ENCODE data around the gene C14orf93.

Gene C14orf93

GRCh38 chr14:23051141-23052057 lies 41.5 kb upstream of the C14orf93 start:
- H2BK12ac ChIP-seq (ENCODE audit: low read length in 2 of 2), result no peak overlapping the region
- peaks cover 25% of the 10 kb centered on the region for H3K4me1 ChIP-seq (ENCODE audit: control insufficient read depth, insufficient read depth, low read depth, low read length)
- no peak overlapping the region for H3K4me3 ChIP-seq (ENCODE audit: insufficient read depth in 1 of 2, low read depth in 1 of 2, low read length in 2 of 2)
- H3K9ac ChIP-seq (ENCODE audit: low read length), result no peak overlapping the region
- no peak overlapping the region for H3K4ac ChIP-seq (ENCODE audit: low read depth in 1 of 2, low read length in 2 of 2)
- H2AK5ac ChIP-seq (ENCODE audit: low read length, severe bottlenecking), result no peak overlapping the region
- no peak overlapping the region for H3K23ac ChIP-seq (ENCODE audit: low read length in 2 of 2)
- no peak overlapping the region for H4K8ac ChIP-seq (ENCODE audit: low read length)
- H2BK15ac ChIP-seq (ENCODE audit: low read depth, poor library complexity, severe bottlenecking), result no peak overlapping the region
- H3K4me2 ChIP-seq (ENCODE audit: low read length, poor library complexity, severe bottlenecking), result no peak overlapping the region
- no peaks in the 10 kb centered on the region for H3K9me3 ChIP-seq (ENCODE audit: control insufficient read depth, low read length)
- peaks cover 0 to 53% of the 10 kb centered on the region in 2 experiments for H3K36me3 ChIP-seq (ENCODE audit: control insufficient read depth in 1 of 2, insufficient read depth in 2 of 2, low read depth in 1 of 2, low read length in 2 of 2)
- peaks cover 5% of the 10 kb centered on the region for H3K79me1 ChIP-seq (replicated peaks; ENCODE audit: low read length, poor library complexity, severe bottlenecking)
- H4K91ac ChIP-seq (ENCODE audit: low read length), result no peak overlapping the region
- H3K14ac ChIP-seq (ENCODE audit: low read length in 2 of 2), result no peak overlapping the region
- H2AFZ ChIP-seq (ENCODE audit: low read depth, low read length), result no peak overlapping the region
- H2BK5ac ChIP-seq (ENCODE audit: low read depth, low read length, poor library complexity, severe bottlenecking), result no peak overlapping the region
- no peak overlapping the region for H2BK120ac ChIP-seq (ENCODE audit: low read depth, low read length)
- DNase-seq, result no peak
- no peaks in the 10 kb centered on the region for H3K27me3 ChIP-seq (ENCODE audit: control insufficient read depth in 1 of 2, insufficient read depth in 1 of 2, low read length in 2 of 2)
- no peak overlapping the region for H3K27ac ChIP-seq (ENCODE audit: low read length, poor library complexity, severe bottlenecking)
- H3K18ac ChIP-seq (ENCODE audit: low read depth in 1 of 2, low read length in 2 of 2), result no peak overlapping the region
- 89% methylated on average over 3 of the region's 5 CpGs for WGBS

- Histone ChIP-seq H3K4me3 (ENCODE audit: insufficient read depth in 1 of 2, low read depth in 1 of 2, low read length in 2 of 2) (no peak overlapping the region), H2BK15ac (ENCODE audit: low read depth, poor library complexity, severe bottlenecking) (no peak overlapping the region), H3K79me1 (replicated peaks; ENCODE audit: low read length, poor library complexity, severe bottlenecking) (no peaks in the 10 kb centered on the region), H2BK12ac (ENCODE audit: low read length in 2 of 2) (no peak overlapping the region), H3K36me3 (ENCODE audit: control insufficient read depth in 1 of 2, insufficient read depth in 2 of 2, low read depth in 1 of 2, low read length in 2 of 2) (peaks cover 0 to 43% of the 10 kb centered on the region in 2 experiments), H2BK5ac (ENCODE audit: low read depth, low read length, poor library complexity, severe bottlenecking) (no peak overlapping the region), H3K9me3 (ENCODE audit: control insufficient read depth, low read length) (no peaks in the 10 kb centered on the region), H3K4ac (ENCODE audit: low read depth in 1 of 2, low read length in 2 of 2) (no peak overlapping the region), H2BK120ac (ENCODE audit: low read depth, low read length) (no peak overlapping the region), H3K4me1 (ENCODE audit: control insufficient read depth, insufficient read depth, low read depth, low read length) (peaks cover 13% of the 10 kb centered on the region), H3K27me3 (ENCODE audit: control insufficient read depth in 1 of 2, insufficient read depth in 1 of 2, low read length in 2 of 2) (no peaks in the 10 kb centered on the region), H2AK5ac (ENCODE audit: low read length, severe bottlenecking) (no peak overlapping the region), H3K4me2 (ENCODE audit: low read length, poor library complexity, severe bottlenecking) (no peak overlapping the region), H2AFZ (ENCODE audit: low read depth, low read length) (no peak overlapping the region), H4K8ac (ENCODE audit: low read length) (no peak overlapping the region), H3K18ac (ENCODE audit: low read depth in 1 of 2, low read length in 2 of 2) (no peak overlapping the region), H3K14ac (ENCODE audit: low read length in 2 of 2) (no peak overlapping the region), H4K91ac (ENCODE audit: low read length) (peak overlapping the region; percentile 46), H3K9ac (ENCODE audit: low read length) (no peak overlapping the region), H3K27ac (ENCODE audit: low read length, poor library complexity, severe bottlenecking) (no peak overlapping the region), H3K23ac (ENCODE audit: low read length in 2 of 2) (no peak overlapping the region)
- 96% methylated on average over 7 of the region's 9 CpGs for WGBS
- DNase-seq, result no peak
Measured at GRCh38 chr14:23049011-23049410, 39.1 kb upstream of the C14orf93 start.

- Histone ChIP-seq H3K18ac (ENCODE audit: low read depth in 1 of 2, low read length in 2 of 2) (no peak overlapping the region), H3K14ac (ENCODE audit: low read length in 2 of 2) (no peak overlapping the region), H4K8ac (ENCODE audit: low read length) (no peak overlapping the region), H3K4me2 (ENCODE audit: low read length, poor library complexity, severe bottlenecking) (no peak overlapping the region), H3K79me1 (replicated peaks; ENCODE audit: low read length, poor library complexity, severe bottlenecking) (no peaks in the 10 kb centered on the region), H3K4me1 (ENCODE audit: control insufficient read depth, insufficient read depth, low read depth, low read length) (peaks cover 13% of the 10 kb centered on the region), H3K9me3 (ENCODE audit: control insufficient read depth, low read length) (no peaks in the 10 kb centered on the region), H3K27me3 (ENCODE audit: control insufficient read depth in 1 of 2, insufficient read depth in 1 of 2, low read length in 2 of 2) (no peaks in the 10 kb centered on the region), H2BK120ac (ENCODE audit: low read depth, low read length) (no peak overlapping the region), H3K27ac (ENCODE audit: low read length, poor library complexity, severe bottlenecking) (no peak overlapping the region), H4K91ac (ENCODE audit: low read length) (no peak overlapping the region), H2BK15ac (ENCODE audit: low read depth, poor library complexity, severe bottlenecking) (no peak overlapping the region), H3K23ac (ENCODE audit: low read length in 2 of 2) (no peak overlapping the region), H3K9ac (ENCODE audit: low read length) (no peak overlapping the region), H2BK5ac (ENCODE audit: low read depth, low read length, poor library complexity, severe bottlenecking) (no peak overlapping the region), H2AK5ac (ENCODE audit: low read length, severe bottlenecking) (no peak overlapping the region), H3K4me3 (ENCODE audit: insufficient read depth in 1 of 2, low read depth in 1 of 2, low read length in 2 of 2) (no peak overlapping the region), H2BK12ac (ENCODE audit: low read length in 2 of 2) (no peak overlapping the region), H3K36me3 (ENCODE audit: control insufficient read depth in 1 of 2, insufficient read depth in 2 of 2, low read depth in 1 of 2, low read length in 2 of 2) (peaks cover 0 to 38% of the 10 kb centered on the region in 2 experiments), H3K4ac (ENCODE audit: low read depth in 1 of 2, low read length in 2 of 2) (no peak overlapping the region), H2AFZ (ENCODE audit: low read depth, low read length) (no peak overlapping the region)
- 98% methylated on average over 80 of the region's 85 CpGs for WGBS
- no peak for DNase-seq
Measured at GRCh38 chr14:23047751-23048693, 38.1 kb upstream of the C14orf93 start.

Data from mesenchymal stem cell (in vitro differentiated cells and primary cell).